ENCODE results near the gene DIAPH3. TPM values are rescaled to one million over a fixed set of nuclear protein-coding genes. Genes with fewer than 3 reads are reported as not detected.

The DIAPH3 gene
- total and polyA plus RNA-seq, 2 of the 4 experiments (the other 2 are of a cell fraction): 8.9 to 9.3 TPM

- Histone ChIP-seq H3K36me3 (ENCODE audit: control insufficient read depth, insufficient read depth, low read length) (peaks cover 1% of the 10 kb centered on the region; the same call in 1 of the 2 replicates), H2AK5ac (ENCODE audit: low read depth, low read length) (no peak overlapping the region), H3K9me1 (ENCODE audit: insufficient read depth, low read length) (no peaks in the 10 kb centered on the region), H2BK120ac (ENCODE audit: low read depth, low read length) (no peak overlapping the region), H2BK15ac (ENCODE audit: low read depth, low read length) (no peak overlapping the region), H2AK9ac (replicated peaks; ENCODE audit: low read depth, low read length, poor library complexity) (no peak overlapping the region), H3K9me3 (ENCODE audit: control insufficient read depth, insufficient read depth, low read length) (no peaks in the 10 kb centered on the region), H3K14ac (replicated peaks; ENCODE audit: low read depth, low read length) (no peak overlapping the region), H2BK5ac (ENCODE audit: low read depth, low read length, poor library complexity, severe bottlenecking) (no peak overlapping the region), H3K4me1 (ENCODE audit: control insufficient read depth, insufficient read depth, low read length) (no peaks in the 10 kb centered on the region), H3K4ac (ENCODE audit: low read depth, low read length) (no peak overlapping the region), H2BK20ac (ENCODE audit: low read depth, low read length) (no peak overlapping the region), H3K4me2 (ENCODE audit: low read depth, low read length) (no peak overlapping the region), H3K79me1 (ENCODE audit: low read depth in 1 of 2, low read length in 2 of 2) (no peaks in the 10 kb centered on the region), H4K20me1 (ENCODE audit: insufficient read depth, low read length) (no peaks in the 10 kb centered on the region), H3K27ac (ENCODE audit: insufficient read depth, low read length) (no peak overlapping the region), H3K56ac (ENCODE audit: extremely low read depth, insufficient read depth, low read length) (no peak overlapping the region), H3K9ac (ENCODE audit: low read depth, low read length) (no peak overlapping the region), H4K5ac (ENCODE audit: low read depth, low read length) (no peak overlapping the region), H3K4me3 (ENCODE audit: insufficient read depth, low read depth, low read length) (no peak overlapping the region), H3K27me3 (ENCODE audit: control insufficient read depth, insufficient read depth, low read length) (no peaks in the 10 kb centered on the region), H2AFZ (replicated peaks; ENCODE audit: low read length, poor library complexity) (no peak overlapping the region), H3K23ac (ENCODE audit: low read depth, low read length) (no peak overlapping the region), H4K91ac (ENCODE audit: insufficient read depth, low read depth, low read length) (no peak overlapping the region), H4K8ac (ENCODE audit: low read depth in 2 of 2, low read length in 2 of 2) (no peak overlapping the region), H3K18ac (ENCODE audit: low read depth, low read length) (no peak overlapping the region)
- no CpG with 5 or more reads among the region's 1 CpG for WGBS, 2 experiments (ENCODE audit: extremely low coverage in 2 of 2, insufficient read length in 1 of 2)
- CTCF ChIA-PET: no interaction called here
- no TSS peak for BruUV-seq (replicated peaks)
- TF ChIP-seq RFX5 (IDR thresholded peaks at IDR 0.05; ENCODE audit: low read depth, low read length): no peak
- no peak for TF ChIP-seq ELK1 (IDR thresholded peaks at IDR 0.05; ENCODE audit: borderline replicate concordance, low read depth, low read length)
- no peak for TF ChIP-seq SMC3 (IDR thresholded peaks at IDR 0.05; ENCODE audit: low read depth, low read length)
- TF ChIP-seq CHD1 (IDR thresholded peaks at IDR 0.05; ENCODE audit: low read depth, low read length): no peak
- TF ChIP-seq, protein P1, sequence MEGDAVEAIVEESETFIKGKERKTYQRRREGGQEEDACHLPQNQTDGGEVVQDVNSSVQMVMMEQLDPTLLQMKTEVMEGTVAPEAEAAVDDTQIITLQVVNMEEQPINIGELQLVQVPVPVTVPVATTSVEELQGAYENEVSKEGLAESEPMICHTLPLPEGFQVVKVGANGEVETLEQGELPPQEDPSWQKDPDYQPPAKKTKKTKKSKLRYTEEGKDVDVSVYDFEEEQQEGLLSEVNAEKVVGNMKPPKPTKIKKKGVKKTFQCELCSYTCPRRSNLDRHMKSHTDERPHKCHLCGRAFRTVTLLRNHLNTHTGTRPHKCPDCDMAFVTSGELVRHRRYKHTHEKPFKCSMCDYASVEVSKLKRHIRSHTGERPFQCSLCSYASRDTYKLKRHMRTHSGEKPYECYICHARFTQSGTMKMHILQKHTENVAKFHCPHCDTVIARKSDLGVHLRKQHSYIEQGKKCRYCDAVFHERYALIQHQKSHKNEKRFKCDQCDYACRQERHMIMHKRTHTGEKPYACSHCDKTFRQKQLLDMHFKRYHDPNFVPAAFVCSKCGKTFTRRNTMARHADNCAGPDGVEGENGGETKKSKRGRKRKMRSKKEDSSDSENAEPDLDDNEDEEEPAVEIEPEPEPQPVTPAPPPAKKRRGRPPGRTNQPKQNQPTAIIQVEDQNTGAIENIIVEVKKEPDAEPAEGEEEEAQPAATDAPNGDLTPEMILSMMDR (conservative IDR thresholded peaks at IDR 0.05; ENCODE audit: low read depth, low read length): no peak
- TF ChIP-seq RAD21 (IDR thresholded peaks at IDR 0.05; ENCODE audit: low read length): no peak
- TF ChIP-seq POLR2A (IDR thresholded peaks at IDR 0.05; ENCODE audit: low read depth, low read length): no peak
- no peak for TF ChIP-seq BHLHE40 (IDR thresholded peaks at IDR 0.05; ENCODE audit: low read depth, low read length)
- no peak for TF ChIP-seq MAZ (IDR thresholded peaks at IDR 0.05; ENCODE audit: borderline replicate concordance, low read depth, low read length)
- TF ChIP-seq RCOR1 (IDR thresholded peaks at IDR 0.05; ENCODE audit: insufficient replicate concordance, low read length): no peak
- no peak for TF ChIP-seq FOS (IDR thresholded peaks at IDR 0.05; ENCODE audit: low read depth, low read length)
- no peak for TF ChIP-seq USF2 (IDR thresholded peaks at IDR 0.05; ENCODE audit: low read depth, low read length)
- dilution Hi-C loops (cut with HindIII; ENCODE audit: low sequenced_read_pairs, unreplicated experiment) (no loop called here), in situ Hi-C loops (cut with MboI; ENCODE audit: low sequenced_read_pairs) (no loop called here), intact Hi-C loops (cut with micrococcal nuclease) (loop anchor here (10.0 kb wide), 1 partner anchor 471 kb away; the partner anchor contains the start of gene TDRD3)
- no peak for ATAC-seq (ENCODE audit: low read depth)
- no peak for DNase-seq
- POLR2A ChIA-PET (ENCODE audit: unreplicated experiment): no interaction called here
Observed at GRCh38 chr13:59924256-59924655, 239.5 kb downstream of the DIAPH3 start.
